Transverse colon (tissue), 4 donors: ENCODE measurements around the gene SH3RF3. TPM values are rescaled to one million over a fixed set of nuclear protein-coding genes. Genes with fewer than 3 reads are reported as not detected.

Experiments
- DNase-seq: peaks from one replicate; pipeline ENCODE4 v3.0.0-alpha.2; 2019
- H3K27ac ChIP-seq, 4 donors: fragments of 200-600 bp; sonication (generic); 2 replicates each; pipeline ENCODE4 v1.5.1; 2016 to 2018; ENCODE audit warnings: inconsistent platforms in 4 of 4
- H3K27me3 ChIP-seq: fragments of 200-600 bp; sonication (generic); 2 replicates; pipeline ENCODE4 v1.5.1; 2017; ENCODE audit warnings: inconsistent platforms
- H3K36me3 ChIP-seq, 4 donors: fragments of 200-600 bp; sonication (generic); 2 replicates each; pipeline ENCODE4 v1.5.1; 2017 to 2019; ENCODE audit warnings: inconsistent platforms in 4 of 4
- H3K4me1 ChIP-seq, 4 donors: fragments of 200-600 bp; sonication (generic); 2 replicates each; pipeline ENCODE4 v1.5.1; 2017 to 2020; ENCODE audit warnings: inconsistent platforms in 4 of 4
- H3K4me3 ChIP-seq, 4 donors: fragments of 200-600 bp; sonication (generic); 1 replicate in 1 of 4; 2 replicates in 3 of 4; pipeline versions ENCODE4 v1.5.1 to v1.6.1; 2017 to 2019; ENCODE audit warnings: inconsistent platforms in 4 of 4
- H3K9me3 ChIP-seq, 2 donors: fragments of 200-600 bp; sonication (generic); 2 replicates each; pipeline ENCODE4 v1.5.1; 2017 to 2019; ENCODE audit warnings: inconsistent platforms in 2 of 2
- EP300 ChIP-seq: sonication (generic); formaldehyde crosslinking; IDR thresholded peaks from one replicate; pipeline ENCODE4 v1.6.1; 2017; ENCODE audit warnings: antibody characterized with exemption, low read depth
- POLR2A ChIP-seq: fragments of 450-650 bp; IDR thresholded peaks from one replicate; pipeline ENCODE4 v1.6.1; 2016; ENCODE audit warnings: antibody characterized with exemption, mild to moderate bottlenecking, moderate library complexity
- POLR2AphosphoS5 ChIP-seq, 3 donors: sonication (generic); formaldehyde crosslinking; IDR thresholded peaks; one replicate each; pipeline ENCODE4 v1.6.1; 2016; ENCODE audit warnings: antibody characterized with exemption in 3 of 3
- WGBS, 2 donors: methylation state at CpG; one replicate each; pipeline ENCODE4 v1.1.5; 2018; ENCODE audit warnings: low coverage in 1 of 2; 5-methylcytosine and 5-hydroxymethylcytosine counted together
- in situ Hi-C, 4 donors: fragments of 200-750 bp; cut with MboI; loops; one replicate each; pipeline versions ENCODE4 v1.15.0 to v1.15.1; 2017; ENCODE audit warnings: low sequenced_read_pairs in 3 of 4, low pct_ligation_motif_present in 1 of 4, low pct_unique_long_range_greater_than_20kb in 1 of 4
- intact Hi-C: fragments of 100-400 bp; cut with DNase I; formaldehyde crosslinking; loops from one replicate; pipeline ENCODE4 v1.15.1; 2023; ENCODE audit warnings: low total_unique reads
- total RNA-seq, 4 donors: library from RNA; depleted of rRNA; stranded (reverse); fragments of >200 nt; gene quantifications; one replicate each; pipeline ENCODE4 v1.1.0, GENCODE V29; 2016
- TF ChIP-seq, protein P1 (sequence below), 5 experiments: fragments of 200-600 bp in 3 of 5; fragments of 450-650 bp in 2 of 5; sonication (generic) in 3 of 5; IDR thresholded peaks; 1 replicate in 2 of 5; 2 replicates in 3 of 5; pipeline ENCODE4 v1.5.1; 2016 to 2017; ENCODE audit warnings: antibody characterized with exemption in 5 of 5, inconsistent platforms in 3 of 5, mild to moderate bottlenecking in 2 of 5, moderate library complexity in 1 of 5

SH3RF3 gene
- total RNA-seq, 4 donors from 2014 or later: 1.9 to 8.8 (median 2.9) TPM

DNA sequence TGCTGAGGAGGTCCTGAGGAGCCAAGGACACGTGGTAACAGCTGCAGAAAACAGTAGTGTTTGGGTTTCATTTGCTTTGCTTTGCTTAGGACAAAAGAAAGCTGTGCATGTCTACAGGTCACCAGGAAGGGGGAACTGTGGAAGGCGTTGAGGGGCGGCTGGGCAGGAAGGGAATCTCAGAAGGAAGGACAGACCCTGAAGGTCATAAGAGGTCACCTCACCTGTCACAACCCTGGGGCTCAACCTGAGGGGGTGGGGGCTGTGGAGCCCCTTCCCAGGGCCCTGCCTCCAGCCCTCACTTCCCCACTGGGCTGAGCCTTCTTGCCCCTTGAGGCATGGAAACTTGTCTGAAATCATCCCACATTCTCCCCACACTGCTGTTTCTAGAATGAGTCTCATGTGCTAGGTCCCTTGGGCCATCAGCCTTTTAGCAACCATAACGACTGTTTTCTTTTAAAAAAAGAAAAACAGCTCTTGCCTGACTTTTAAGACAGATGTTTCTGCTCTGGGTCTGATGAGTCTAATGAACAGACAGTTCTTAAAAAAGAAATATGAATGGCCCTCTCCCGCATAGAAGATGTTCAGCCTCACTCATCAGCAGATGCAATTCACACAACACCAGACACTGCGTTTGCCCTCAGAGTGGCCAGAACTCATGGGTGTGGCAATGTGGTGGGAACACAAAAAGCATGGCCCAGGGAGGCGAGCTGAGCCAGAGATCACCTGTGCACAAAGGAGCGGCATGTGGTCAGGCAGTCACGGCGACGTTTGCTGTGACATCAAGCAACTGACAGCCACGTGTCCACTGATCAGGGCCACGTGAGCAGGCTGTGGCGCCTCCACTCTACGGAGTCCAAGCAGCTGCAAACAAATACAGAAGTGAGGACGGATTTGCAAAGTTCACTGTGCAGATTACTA is 400.8 kb downstream of the SH3RF3 start:
- Histone ChIP-seq H3K27ac (no peak overlapping the region), H3K4me1 (peaks cover 0 to 6% (median 5%) of the 10 kb centered on the region in 4 donors), H3K27me3 (no peaks in the 10 kb centered on the region), H3K4me3 (no peak overlapping the region), H3K36me3 (no peaks in the 10 kb centered on the region), H3K9me3 (no peaks in the 10 kb centered on the region)
- no peak for DNase-seq
- WGBS, 2 donors: 74 to 77% methylated on average over 3 to 16 of the region's 16 CpGs
- in situ Hi-C loops (no loop called here), intact Hi-C loops (no loop called here)
- TF ChIP-seq POLR2AphosphoS5 (IDR thresholded peaks at IDR 0.05) (no peak), POLR2A (no peak), EP300 (no peak)
- TF ChIP-seq, protein P1, sequence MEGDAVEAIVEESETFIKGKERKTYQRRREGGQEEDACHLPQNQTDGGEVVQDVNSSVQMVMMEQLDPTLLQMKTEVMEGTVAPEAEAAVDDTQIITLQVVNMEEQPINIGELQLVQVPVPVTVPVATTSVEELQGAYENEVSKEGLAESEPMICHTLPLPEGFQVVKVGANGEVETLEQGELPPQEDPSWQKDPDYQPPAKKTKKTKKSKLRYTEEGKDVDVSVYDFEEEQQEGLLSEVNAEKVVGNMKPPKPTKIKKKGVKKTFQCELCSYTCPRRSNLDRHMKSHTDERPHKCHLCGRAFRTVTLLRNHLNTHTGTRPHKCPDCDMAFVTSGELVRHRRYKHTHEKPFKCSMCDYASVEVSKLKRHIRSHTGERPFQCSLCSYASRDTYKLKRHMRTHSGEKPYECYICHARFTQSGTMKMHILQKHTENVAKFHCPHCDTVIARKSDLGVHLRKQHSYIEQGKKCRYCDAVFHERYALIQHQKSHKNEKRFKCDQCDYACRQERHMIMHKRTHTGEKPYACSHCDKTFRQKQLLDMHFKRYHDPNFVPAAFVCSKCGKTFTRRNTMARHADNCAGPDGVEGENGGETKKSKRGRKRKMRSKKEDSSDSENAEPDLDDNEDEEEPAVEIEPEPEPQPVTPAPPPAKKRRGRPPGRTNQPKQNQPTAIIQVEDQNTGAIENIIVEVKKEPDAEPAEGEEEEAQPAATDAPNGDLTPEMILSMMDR (IDR thresholded peaks at IDR 0.05): no peak

GRCh38 chr2:109530712-109531111 is 401.7 kb downstream of the SH3RF3 start:
- no peak overlapping the region for H3K4me3 ChIP-seq
- in situ Hi-C loops: no loop called here
- H3K9me3 ChIP-seq: no peaks in the 10 kb centered on the region
- no peak for DNase-seq
- TF ChIP-seq, protein P1 (IDR thresholded peaks at IDR 0.05): peak in 1 of 5 experiments; percentile 38
- no peak for TF ChIP-seq POLR2A
- intact Hi-C loops: no loop called here
- 46 to 50% methylated on average over 4 to 6 of the region's 6 CpGs for WGBS, 2 donors
- no peaks in the 10 kb centered on the region for H3K36me3 ChIP-seq
- H3K27ac ChIP-seq: no peak overlapping the region
- H3K4me1 ChIP-seq: peaks cover 0 to 6% (median 5%) of the 10 kb centered on the region in 4 donors
- H3K27me3 ChIP-seq: no peaks in the 10 kb centered on the region

- no peak for DNase-seq
Observed at GRCh38 chr2:109531221-109531620, 402.2 kb downstream of the SH3RF3 start.

More at GRCh38 chr2:109531221-109531620, 402.2 kb downstream of the SH3RF3 start:
- Histone ChIP-seq H3K9me3 (no peaks in the 10 kb centered on the region), H3K4me3 (no peak overlapping the region), H3K4me1 (peaks cover 0 to 6% (median 5%) of the 10 kb centered on the region in 4 donors), H3K27me3 (no peaks in the 10 kb centered on the region), H3K36me3 (no peaks in the 10 kb centered on the region), H3K27ac (no peak overlapping the region)
- 78 to 85% methylated on average over 4 to 5 of the region's 5 CpGs for WGBS, 2 donors
- intact Hi-C loops: no loop called here
- TF ChIP-seq, protein P1 (IDR thresholded peaks at IDR 0.05): no peak
- TF ChIP-seq EP300: no peak
- in situ Hi-C loops: no loop called here
